HG02798 (cell line): ENCODE data around the gene F12.

Experiments
- ATAC-seq: cut with Tn5 transposase; IDR thresholded peaks from one replicate; pipeline ENCODE4 v1.9.1; 2021; ENCODE audit warnings: mild to moderate bottlenecking; ENCODE audit not compliant: unreplicated experiment, poor library complexity

The F12 gene

GRCh38 chr5:177433658-177434217 lies 24.4 kb upstream of the F12 start:
- no peak for ATAC-seq

GRCh38 chr5:177432839-177433657 lies 23.7 kb upstream of the F12 start:
- ATAC-seq, result no peak

GRCh38 chr5:177432143-177432838 lies 22.9 kb upstream of the F12 start:
- no peak for ATAC-seq

- ATAC-seq, result peak; percentile 46
These were observed 22.2 kb upstream of the F12 start for GRCh38 chr5:177431317-177432142.

- no peak for ATAC-seq
These were observed 21.6 kb upstream of the F12 start for GRCh38 chr5:177430972-177431316.

- no peak for ATAC-seq
These were observed 21.0 kb upstream of the F12 start for GRCh38 chr5:177430140-177430951.

GRCh38 chr5:177429248-177430040 lies 20.1 kb upstream of the F12 start:
- no peak for ATAC-seq

GRCh38 chr5:177428574-177429217 lies 19.3 kb upstream of the F12 start:
- ATAC-seq, result no peak

GRCh38 chr5:177427919-177428573 lies 18.7 kb upstream of the F12 start:
- no peak for ATAC-seq

- no peak for ATAC-seq
These were observed 18.0 kb upstream of the F12 start for GRCh38 chr5:177427211-177427822.

- peak; percentile 11 for ATAC-seq
These were observed 17.3 kb upstream of the F12 start, which contains the start of gene GRK6 for GRCh38 chr5:177426566-177427210. Gene GRK6 (plus strand): TSS chr5:177426676. CDS start chr5:177426846, 170 bp downstream.

GRCh38 chr5:177425801-177426565 lies 16.6 kb upstream of the F12 start:
- ATAC-seq, result peak; percentile 84

GRCh38 chr5:177425196-177425800 lies 15.9 kb upstream of the F12 start:
- ATAC-seq, result no peak

- ATAC-seq, result no peak
These were observed 14.3 kb upstream of the F12 start for GRCh38 chr5:177423671-177424070.

GRCh38 chr5:177421062-177421798 lies 11.9 kb upstream of the F12 start:
- no peak for ATAC-seq
